ENCODE data around the gene RHEX. TPM values are rescaled to one million over a fixed set of nuclear protein-coding genes. Genes with fewer than 3 reads are reported as not detected.

RHEX gene
- total and polyA plus RNA-seq, 2 of the 13 experiments (the other 11 are each of a cell fraction or from before 2014, with no cell fraction given), result 1.4 to 2.7 TPM

DNA sequence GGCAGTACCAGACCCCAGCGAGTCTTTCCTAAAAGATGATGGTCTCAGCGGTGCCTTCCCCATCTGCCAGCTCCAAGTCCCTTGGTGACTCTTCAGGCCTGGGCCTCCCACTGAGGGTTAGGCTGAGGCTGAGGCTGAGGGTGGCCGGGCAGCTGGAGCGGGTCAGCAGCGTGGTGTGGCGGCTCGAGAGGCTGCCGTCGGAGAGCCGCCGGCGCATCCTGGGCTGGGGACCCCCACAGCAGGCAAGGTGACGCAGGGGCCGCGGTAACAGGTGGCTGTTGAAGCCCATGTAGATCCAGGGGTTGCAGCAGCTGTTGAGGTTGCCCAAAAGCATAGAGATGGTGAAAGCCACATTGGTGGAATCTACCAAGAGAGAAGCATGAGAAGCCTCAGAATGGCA, 57.2 kb downstream of the RHEX start:
- Histone ChIP-seq H3K9ac (ENCODE audit: insufficient read depth, low read depth, low read length) (no peak overlapping the region), H3K79me2 (ENCODE audit: insufficient read depth, low read length) (no peaks in the 10 kb centered on the region), H2AFZ (ENCODE audit: low read length) (no peak overlapping the region), H3K4me2 (ENCODE audit: low read depth, low read length) (no peak overlapping the region), H3K27me3 (ENCODE audit: control insufficient read depth in 1 of 2, insufficient read depth in 2 of 2, low read length in 2 of 2) (no peaks in the 10 kb centered on the region; a peak in 1 of 5 replicates), H3K4me3 (replicated peaks in 1 of 3; ENCODE audit: insufficient read depth in 1 of 3, low read depth in 2 of 3, low read length in 3 of 3) (no peak overlapping the region), H3K4me1 (ENCODE audit: insufficient read depth, low read length) (peaks cover 49% of the 10 kb centered on the region), H3K27ac (ENCODE audit: extremely low read length, insufficient read depth, low read length) (no peak overlapping the region), H4K20me1 (ENCODE audit: insufficient read depth, low read length) (no peaks in the 10 kb centered on the region), H3K36me3 (replicated peaks in 1 of 2; ENCODE audit: control insufficient read depth in 1 of 2, insufficient read depth in 2 of 2, low read length in 2 of 2) (no peaks in the 10 kb centered on the region), H3K9me3 (ENCODE audit: low read length) (no peaks in the 10 kb centered on the region)
- no peak for FAIRE-seq
- in situ Hi-C loops (cut with HindIII; ENCODE audit: extremely low pct_ligation_motif_present, low pct_unique_long_range_greater_than_20kb), result no loop called here
- no peak for ATAC-seq
- TF ChIP-seq ZEB1 (IDR thresholded peaks at IDR 0.05; ENCODE audit: insufficient replicate concordance, low read depth), result no peak
- TF ChIP-seq ZFX (CRISPR knock-in tag; IDR thresholded peaks at IDR 0.05; ENCODE audit: low read depth), result no peak
- TF ChIP-seq, protein P1, sequence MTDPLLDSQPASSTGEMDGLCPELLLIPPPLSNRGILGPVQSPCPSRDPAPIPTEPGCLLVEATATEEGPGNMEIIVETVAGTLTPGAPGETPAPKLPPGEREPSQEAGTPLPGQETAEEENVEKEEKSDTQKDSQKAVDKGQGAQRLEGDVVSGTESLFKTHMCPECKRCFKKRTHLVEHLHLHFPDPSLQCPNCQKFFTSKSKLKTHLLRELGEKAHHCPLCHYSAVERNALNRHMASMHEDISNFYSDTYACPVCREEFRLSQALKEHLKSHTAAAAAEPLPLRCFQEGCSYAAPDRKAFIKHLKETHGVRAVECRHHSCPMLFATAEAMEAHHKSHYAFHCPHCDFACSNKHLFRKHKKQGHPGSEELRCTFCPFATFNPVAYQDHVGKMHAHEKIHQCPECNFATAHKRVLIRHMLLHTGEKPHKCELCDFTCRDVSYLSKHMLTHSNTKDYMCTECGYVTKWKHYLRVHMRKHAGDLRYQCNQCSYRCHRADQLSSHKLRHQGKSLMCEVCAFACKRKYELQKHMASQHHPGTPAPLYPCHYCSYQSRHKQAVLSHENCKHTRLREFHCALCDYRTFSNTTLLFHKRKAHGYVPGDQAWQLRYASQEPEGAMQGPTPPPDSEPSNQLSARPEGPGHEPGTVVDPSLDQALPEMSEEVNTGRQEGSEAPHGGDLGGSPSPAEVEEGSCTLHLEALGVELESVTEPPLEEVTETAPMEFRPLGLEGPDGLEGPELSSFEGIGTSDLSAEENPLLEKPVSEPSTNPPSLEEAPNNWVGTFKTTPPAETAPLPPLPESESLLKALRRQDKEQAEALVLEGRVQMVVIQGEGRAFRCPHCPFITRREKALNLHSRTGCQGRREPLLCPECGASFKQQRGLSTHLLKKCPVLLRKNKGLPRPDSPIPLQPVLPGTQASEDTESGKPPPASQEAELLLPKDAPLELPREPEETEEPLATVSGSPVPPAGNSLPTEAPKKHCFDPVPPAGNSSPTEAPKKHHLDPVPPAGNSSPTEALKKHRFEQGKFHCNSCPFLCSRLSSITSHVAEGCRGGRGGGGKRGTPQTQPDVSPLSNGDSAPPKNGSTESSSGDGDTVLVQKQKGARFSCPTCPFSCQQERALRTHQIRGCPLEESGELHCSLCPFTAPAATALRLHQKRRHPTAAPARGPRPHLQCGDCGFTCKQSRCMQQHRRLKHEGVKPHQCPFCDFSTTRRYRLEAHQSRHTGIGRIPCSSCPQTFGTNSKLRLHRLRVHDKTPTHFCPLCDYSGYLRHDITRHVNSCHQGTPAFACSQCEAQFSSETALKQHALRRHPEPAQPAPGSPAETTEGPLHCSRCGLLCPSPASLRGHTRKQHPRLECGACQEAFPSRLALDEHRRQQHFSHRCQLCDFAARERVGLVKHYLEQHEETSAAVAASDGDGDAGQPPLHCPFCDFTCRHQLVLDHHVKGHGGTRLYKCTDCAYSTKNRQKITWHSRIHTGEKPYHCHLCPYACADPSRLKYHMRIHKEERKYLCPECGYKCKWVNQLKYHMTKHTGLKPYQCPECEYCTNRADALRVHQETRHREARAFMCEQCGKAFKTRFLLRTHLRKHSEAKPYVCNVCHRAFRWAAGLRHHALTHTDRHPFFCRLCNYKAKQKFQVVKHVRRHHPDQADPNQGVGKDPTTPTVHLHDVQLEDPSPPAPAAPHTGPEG (CRISPR knock-in tag; IDR thresholded peaks at IDR 0.05), result no peak
- ChIA-PET POLR2A (no interaction called here), CTCF (ENCODE audit: low intra/inter-chr PET ratio, low total read pairs) (no interaction called here)
- no peak for DNase-seq (ENCODE audit: low spot score)
- intact Hi-C loops (cut with micrococcal nuclease; ENCODE audit: unreplicated experiment), result no loop called here
- BruUV-seq (replicated peaks), result no TSS peak
- 88% methylated on average over 14 of the region's 15 CpGs for WGBS (ENCODE audit: low lambda C conversion rate)

Measured in HepG2 (cell line).